GM19438 (cell line): ENCODE results near the gene STAG1.
"Not testable (repeated sequence)": the region's sequence is repeated elsewhere in the genome, so short reads cannot be mapped to it uniquely, and the experiment has no call there.

Experiments used
- ATAC-seq: cut with Tn5 transposase; IDR thresholded peaks from one replicate; pipeline ENCODE4 v1.9.1; 2021; ENCODE audit warnings: low read depth; ENCODE audit not compliant: unreplicated experiment

Gene STAG1

DNA sequence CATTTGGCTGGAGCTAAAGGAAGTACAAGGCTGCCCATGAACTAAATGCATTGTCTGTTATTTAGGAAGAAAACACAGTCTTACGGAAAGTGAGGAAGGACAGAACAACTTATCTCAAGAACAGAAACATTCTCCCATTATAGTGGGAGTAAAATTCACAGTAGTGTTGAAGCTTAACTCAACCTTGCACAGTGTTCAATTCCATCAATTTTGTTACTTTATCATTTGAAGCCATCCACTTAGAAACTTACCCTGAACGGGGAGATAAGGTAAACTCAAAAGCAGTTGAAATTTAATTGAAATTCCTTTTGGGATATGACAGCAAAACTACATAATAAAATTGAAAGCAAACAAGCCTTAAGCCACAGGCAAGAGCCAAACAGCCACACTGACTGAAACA, 315.1 kb downstream of the STAG1 start:
- ATAC-seq, result no peak

DNA sequence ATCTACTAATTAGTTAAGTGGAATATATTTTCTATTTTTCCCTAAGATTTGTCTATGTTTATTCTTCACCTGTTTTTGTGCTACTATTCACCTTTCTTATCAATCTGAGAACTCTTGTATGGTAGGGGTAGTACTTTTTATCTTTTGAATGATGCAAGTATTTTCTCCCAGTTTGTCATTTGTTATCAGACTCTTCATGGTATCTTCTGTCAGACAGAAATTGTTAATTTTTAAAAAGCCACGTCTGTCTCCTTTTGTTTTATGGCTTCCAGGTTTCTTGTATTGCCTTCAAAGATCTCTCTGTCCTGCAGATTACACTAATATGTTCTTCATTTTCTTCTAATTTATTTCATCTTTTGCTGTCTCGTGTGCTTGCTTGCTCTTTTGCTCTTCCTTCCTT, 317.7 kb downstream of the STAG1 start:
- ATAC-seq, result no peak

DNA sequence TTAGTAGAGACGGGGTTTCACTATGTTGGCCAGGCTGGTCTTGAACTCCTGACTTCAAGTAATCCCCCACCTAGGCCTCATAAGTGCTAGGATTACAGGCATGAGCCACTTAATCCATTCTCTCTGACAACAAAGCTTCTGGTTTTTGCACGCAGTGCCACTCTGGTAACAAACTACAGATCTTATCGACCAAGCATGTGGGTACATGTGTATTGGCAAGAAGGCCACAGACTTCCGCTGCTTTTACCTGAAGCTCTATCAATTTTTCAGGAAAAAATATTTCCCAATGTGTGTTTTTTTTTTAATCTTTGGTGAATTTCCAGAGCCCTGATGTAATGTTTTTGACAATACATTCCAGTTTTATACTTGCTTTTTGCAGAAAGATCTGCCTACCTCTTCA, 319.5 kb downstream of the STAG1 start:
- no peak for ATAC-seq

DNA sequence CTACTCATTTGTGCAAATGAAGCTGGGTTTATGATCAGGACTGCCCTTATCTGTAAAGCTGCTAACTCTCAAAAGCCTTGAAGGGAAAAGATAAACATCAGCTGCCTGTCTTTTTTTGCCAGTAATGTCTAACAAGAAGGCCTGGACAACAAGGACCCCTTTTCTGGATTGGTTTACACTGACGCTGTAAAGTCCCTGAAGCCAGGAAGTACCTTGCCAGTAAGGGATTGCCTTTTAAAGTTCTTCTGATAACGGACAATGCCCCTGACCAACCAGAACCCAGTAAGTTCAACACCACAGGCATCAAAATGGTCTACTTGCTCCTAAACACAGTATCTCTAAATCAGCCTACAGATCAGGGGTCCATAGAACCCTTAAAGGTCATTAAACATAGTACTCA, 324.0 kb downstream of the STAG1 start:
- no peak for ATAC-seq

DNA sequence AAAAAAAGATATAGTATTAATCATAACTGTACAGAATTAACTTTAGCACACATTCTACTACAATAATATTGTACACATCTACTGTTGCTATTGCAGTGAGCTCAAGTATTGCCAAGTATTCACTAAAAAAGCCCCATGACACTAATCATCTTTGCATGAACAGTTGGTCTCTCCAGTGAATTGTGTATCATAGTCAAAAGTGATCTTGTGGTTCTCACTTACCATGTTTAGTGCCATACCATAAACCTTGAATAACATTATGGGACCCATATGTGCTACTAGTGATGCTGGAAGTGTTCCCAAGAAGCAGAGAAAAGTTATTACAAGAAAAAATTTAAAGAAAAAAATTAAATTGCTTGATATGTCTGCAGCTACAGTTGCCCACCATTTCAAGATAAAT, 324.9 kb downstream of the STAG1 start:
- ATAC-seq, result no peak

DNA sequence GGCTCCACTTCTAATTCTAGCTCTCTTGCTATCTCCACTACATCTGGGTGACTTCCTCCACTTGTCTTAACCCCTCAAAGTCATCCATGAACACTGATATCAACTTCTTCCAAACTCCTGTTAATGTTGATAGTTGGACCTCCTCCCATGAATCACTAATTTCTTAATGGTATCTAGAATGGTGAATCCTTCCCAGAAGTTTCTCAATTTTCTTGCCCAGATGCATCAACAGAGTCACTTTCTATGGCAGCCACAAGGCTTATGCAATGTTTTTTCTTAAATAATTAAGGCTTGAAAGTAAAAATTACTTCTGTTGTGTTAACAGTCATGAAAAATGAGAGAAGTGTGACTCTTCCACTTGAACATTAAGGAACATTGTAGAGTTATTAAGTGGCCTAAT, 337.7 kb downstream of the STAG1 start:
- ATAC-seq, result no peak

DNA sequence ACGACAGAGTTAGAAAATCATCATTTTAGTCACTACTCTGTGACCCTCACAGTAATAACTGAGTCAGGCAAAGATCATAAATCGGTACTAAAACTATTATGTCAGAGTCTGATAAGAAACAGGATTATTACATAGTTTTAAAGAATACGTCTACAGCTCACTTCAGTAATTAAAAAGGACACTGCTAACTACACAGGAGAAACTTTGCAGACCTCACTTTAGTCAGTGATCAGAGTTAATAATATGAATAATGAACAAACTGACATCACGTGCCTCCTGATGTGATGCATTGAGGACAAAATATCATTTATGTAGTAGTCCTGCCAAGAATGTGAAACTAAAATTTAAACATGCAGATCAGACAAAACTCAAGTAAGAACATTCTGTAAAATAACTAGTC, 339.9 kb downstream of the STAG1 start:
- ATAC-seq, result no peak

DNA sequence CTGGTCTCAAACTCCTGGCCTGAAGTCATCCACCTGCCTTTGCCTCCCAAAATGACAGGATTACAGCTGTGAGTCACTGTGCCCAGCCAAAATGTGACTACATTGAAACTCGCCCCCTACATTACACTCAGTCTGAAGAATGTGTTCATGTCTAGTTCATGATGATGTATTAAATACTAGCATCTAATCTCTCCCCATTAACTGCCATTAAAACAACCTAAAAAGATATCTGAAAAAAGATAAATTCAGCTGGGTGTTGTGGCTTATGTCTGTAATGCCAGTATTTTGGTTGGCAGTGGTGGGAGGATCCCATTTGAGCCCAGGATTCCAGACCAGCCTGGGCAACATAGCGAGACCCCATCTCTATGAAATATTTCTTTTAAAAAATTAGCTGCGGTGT, 342.6 kb downstream of the STAG1 start:
- no peak for ATAC-seq

DNA sequence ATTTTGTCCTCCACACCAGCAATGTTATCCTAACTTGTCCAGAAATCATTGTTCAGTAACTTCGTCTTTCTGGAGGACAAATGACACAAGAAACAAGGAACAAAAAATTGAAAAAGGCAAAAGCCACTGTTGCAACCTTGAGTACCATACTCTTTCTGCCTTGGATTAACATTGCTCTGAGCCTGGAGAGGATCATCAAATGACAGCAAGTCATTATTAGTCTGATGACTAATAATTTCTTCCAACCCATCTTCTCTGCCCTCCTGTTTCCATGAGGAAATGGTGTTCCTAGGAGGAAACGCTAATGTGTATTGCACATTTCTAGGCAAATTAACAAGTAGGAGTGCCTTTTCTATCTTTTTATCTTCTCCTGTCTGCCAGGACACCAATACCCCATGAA, 348.1 kb downstream of the STAG1 start:
- ATAC-seq, result no peak

DNA sequence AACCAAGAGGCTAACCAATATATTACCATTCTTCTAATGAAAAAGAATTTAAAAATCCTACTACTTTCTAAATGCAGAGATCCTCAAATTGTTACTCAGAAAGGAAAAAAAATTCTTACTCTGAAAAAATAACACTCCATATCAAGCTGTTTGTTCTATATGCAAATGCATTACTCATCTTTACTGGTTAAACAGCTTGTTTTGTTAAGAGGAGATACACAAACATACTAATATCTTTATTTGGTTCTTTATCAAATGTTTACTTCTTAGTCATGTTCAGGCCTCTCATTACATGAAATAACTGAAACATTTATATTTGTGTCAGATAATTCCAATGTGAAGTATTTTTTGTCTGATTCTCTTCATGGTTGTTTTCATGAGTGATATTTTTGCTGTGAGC, 355.3 kb downstream of the STAG1 start:
- ATAC-seq, result no peak

DNA sequence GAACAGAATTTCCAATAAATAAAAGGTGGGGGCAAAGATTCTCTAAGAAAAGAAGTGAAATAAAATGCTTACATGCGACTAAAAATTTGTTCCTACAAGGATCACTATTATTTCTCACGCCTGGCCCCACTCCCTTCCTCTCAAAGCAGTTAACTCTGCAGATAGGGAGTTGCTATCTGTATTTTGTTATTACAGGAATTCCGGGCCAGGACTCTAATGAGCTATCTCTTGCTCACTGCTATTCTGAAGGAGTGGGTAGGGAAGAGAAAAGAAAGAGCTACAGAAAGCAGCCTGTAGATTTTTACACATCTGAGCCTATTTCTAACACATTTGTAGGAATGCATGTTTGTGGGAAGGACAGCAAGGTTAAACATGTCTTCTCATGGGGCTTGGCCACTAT, 361.6 kb downstream of the STAG1 start:
- no peak for ATAC-seq

DNA sequence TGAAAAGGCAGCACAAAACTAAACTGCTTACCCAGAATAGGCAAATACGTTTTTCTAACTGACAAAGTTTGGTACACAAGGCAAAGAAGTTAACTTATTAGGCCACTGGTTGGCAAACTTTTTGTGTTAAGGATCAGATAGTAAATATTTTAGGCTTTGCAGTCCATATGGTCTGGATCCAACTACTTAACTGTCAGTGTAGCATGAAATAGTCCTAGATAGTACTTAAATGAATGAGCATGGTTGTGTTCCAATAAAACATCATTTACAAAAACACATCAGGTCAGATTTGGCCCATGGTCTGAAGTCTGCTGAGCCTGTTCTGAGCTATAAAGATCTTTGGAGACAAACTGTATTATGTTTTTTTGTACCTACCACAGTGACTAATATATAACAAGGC, 365.1 kb downstream of the STAG1 start:
- no peak for ATAC-seq

DNA sequence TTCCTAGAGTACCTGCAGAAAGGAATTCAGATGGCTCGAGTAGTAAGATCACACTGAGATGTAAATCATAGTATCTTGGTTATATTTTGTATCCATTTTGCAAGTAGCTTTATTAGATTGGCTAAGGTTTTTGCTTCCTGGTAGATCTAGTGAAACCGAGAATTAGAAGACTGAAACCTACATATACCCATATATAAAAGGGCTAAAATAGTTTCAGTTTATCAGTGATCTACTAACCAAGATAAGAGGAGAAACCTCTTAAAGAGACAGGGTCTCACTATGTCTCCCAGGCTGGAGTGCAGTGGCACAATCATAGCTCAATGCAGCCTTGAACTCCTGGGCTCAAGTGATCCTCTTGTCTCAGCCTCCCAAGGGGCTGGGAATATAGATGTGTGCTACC, 366.7 kb downstream of the STAG1 start:
- peak; percentile 89 for ATAC-seq

DNA sequence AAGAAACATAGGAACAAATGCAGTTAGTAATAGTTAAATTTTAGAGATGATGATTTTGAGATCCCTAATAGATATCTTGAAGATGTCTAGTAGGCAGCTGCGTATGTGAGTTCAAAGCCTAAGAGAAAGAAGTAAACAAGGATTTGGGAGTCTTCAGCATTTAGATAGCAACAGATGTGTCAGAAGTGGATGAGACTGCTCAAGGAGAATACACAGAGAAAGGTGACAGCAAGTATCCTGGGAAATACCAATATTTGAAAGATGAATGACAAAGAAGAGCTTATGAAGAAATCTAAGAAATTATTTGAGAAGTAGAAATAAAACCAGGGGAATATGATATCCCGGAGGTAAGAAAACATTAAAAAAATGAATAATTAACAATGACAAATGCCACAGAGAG, 371.1 kb downstream of the STAG1 start:
- no peak for ATAC-seq

DNA sequence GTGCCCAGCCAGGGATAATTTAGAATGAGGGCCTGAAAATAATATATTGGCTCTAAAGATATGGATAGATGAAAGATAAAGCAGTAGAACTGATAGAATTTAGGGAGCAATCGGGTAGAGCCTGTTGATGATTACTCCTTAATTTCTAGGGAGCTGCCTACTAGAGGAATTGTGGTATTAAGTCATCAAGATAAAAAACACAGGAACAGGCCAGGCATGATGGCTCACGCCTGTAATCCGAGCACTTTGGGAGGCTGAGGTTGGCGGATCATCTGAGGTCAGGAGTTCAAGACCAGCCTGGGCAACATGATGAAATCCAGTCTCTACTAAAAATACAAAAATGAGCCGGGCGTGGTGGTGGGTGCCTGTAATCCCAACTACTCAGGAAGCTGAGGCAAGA, 371.6 kb downstream of the STAG1 start:
- no peak for ATAC-seq

DNA sequence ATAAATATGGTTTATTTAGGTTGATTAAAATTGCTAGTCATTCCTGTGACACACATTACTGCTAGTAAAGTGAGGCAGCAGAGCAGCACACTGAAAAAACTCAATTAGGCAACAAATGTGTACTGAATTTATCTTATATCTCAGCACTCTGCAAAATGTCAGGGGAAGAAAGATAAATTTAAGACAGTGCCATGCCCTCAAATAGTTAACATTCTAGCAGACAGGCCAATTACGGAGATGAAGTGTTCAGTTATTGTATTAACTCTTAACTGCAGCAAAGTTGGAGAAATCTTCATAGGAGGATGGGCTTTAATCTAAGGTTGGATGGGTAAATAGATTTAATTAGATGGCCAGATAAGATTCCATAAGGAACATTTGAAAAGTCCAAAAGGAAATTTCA, 374.2 kb downstream of the STAG1 start:
- no peak for ATAC-seq

DNA sequence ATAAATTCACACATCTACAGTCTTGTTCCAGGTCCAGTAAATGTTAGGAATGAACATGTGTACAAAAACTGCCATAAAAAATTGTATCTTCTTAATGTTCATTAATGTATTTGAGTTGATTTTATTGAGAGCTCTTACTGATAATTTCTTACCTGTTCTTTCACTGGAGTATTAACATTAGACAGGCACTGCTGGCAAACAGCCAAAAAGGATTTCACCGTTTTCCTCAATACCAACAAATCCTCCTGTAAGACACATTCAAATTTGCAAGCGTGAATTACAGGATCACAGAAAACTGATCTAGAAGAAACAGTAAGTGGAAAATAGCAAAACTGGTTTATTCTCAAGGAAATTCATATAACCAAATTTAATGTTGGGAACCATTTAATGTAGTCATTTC, 374.7 kb downstream of the STAG1 start:
- ATAC-seq, result no peak

DNA sequence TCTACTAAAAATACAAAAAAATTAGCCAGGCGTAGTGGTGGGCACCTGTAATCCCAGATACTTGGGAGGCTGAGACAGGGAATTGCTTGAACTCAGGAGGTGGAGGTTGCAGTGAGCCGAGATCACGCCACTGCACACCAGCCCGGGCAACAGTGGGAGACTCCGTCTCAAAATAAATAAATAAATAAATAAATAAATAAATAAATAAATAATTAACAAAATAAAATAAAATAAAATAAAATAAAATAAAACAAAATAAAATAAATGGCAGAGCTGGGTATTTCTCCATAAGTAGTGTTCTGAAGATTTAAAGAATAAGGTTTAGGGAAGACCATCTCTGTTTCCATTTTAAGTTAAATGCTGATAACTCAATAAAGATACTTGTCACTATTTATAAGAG, 376.4 kb downstream of the STAG1 start:
- not testable (repeated sequence) for ATAC-seq

DNA sequence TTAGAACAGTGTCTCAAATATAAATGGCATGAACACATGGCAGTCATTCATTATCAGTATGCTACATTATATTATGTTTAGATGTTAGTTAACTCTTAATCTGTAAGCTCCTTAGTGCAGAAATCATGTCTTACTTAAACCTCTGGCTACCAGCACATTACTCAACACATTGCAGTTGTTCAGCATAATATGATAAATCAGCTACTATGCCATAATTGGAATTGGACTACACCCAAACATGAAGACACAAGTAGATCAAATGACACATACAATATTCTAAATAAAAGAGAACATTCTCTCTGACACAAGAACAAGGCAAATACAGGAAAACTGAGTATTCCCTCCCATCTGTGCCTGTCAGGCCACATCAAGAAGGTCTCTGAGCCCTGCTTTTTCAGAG, 385.9 kb downstream of the STAG1 start:
- no peak for ATAC-seq

DNA sequence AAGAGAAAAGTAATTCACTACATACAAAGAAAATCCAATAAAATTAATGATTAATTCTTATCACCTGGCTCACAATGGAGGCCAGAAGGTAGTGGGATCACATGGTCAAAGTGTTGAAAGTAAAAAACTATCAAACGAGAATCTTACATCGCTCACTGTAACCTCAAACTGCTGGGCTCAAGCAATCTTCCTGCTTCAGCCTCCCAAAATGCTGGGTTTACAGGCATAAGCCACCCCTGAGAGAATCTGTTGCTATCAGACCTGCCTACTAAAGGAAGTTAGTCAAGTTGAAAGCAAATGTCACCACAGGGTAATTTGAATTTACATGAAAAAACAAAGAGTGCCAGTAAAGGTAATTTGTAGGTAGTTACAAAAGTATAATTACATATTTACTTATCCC, 398.7 kb downstream of the STAG1 start:
- no peak for ATAC-seq

DNA sequence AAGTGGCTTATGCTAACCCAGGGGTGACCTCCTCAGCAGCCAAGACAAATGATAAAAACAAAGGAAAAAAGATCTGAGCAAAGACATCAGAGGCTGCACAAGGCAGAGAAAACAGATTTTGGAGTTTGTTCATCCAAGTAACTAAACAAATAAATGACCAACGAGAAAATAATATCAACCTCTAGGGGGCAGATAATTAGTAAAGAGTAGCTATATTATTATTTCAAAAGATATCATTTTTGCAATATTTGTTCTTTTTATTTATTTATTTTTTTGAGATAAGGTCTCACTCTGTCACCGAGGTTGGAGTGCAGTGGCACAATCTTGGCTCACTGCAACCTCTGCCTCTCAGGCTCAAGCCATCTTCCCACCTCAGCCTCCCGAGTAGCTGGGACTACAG, 400.3 kb downstream of the STAG1 start:
- ATAC-seq, result no peak

DNA sequence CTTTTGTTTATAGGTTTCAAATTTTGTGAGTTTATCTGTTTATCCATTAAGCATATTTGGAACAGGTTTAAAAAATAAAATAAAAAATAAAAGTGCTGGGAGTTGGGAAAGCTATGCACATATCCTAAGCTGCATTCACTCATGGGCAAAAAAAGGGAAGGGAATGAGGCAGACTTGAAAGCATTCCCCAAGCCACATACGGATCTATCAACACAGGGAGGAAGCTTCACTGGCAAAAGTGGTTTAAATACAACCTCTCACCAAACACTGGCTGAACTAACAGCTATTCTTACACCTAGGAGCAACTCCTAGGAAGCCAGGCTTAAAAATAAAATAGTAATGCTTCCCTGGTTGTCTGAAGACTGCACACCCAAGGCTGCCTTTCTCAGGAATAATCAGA, 400.8 kb downstream of the STAG1 start:
- no peak for ATAC-seq

DNA sequence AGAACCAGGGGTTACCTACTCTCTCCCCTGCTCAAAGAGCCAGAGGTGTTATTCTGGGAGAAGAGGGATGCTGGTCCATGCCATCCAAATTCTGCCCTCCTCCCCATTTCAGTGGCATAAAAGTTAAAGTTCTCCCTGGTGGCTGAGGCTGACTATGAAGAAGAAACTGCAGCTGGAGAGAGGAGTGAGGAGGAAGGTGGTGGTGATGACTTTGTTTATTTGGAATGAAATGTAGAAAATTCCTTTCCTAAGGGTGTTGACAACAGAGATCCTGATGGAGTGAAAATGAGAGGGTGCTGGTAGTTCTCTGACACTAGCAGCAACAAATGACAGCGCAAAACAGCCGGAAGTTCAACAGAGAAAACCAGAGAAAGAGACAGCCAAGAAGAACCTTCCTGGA, 401.6 kb downstream of the STAG1 start:
- ATAC-seq, result no peak

DNA sequence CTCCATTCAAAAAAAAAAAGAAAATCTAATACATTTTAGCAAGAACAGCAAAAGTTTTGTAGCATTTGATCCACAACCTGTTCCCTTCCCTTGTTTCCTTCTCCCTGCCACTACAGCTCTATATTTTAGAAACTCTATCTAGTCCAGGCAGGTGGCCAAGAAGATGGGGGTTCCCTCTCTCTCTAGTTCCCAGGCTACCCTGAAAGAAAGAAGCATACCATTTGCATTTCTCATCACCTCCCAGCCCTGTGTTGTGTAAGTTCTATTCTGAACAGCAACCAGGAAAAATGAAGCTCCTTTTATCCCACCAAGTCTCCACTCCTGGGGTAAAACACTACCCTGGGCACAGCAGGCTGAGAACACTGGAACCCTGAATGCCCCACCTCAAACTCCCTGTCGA, 402.0 kb downstream of the STAG1 start:
- ATAC-seq, result no peak
